Right lobe of liver (tissue), 4 donors: Measurements from ENCODE around the gene SLC35E2B.

Experiments
- POLR2A ChIP-seq: fragments of 450-650 bp; IDR thresholded peaks from one replicate; pipeline ENCODE4 v1.6.1; 2017; ENCODE audit warnings: antibody characterized with exemption, mild to moderate bottlenecking
- TF ChIP-seq, protein P1 (sequence below), 4 donors: fragments of 200-600 bp in 3 of 4; fragments of 450-650 bp in 1 of 4; IDR thresholded peaks; one replicate each; pipeline versions ENCODE4 v1.5.1 to v1.8.0; 2016 to 2022; ENCODE audit warnings: antibody characterized with exemption in 4 of 4, mild to moderate bottlenecking in 2 of 4
- donor health status: DM: no; HTN: no; CAD: no.
- donor health status: DM: no; HTN: no; CAD: no.
- donor health status: DM: no; HTN: yes; CAD: no.

GRCh38 chr1:1732381-1732780, 39.8 kb upstream of the SLC35E2B start:
- TF ChIP-seq, protein P1, sequence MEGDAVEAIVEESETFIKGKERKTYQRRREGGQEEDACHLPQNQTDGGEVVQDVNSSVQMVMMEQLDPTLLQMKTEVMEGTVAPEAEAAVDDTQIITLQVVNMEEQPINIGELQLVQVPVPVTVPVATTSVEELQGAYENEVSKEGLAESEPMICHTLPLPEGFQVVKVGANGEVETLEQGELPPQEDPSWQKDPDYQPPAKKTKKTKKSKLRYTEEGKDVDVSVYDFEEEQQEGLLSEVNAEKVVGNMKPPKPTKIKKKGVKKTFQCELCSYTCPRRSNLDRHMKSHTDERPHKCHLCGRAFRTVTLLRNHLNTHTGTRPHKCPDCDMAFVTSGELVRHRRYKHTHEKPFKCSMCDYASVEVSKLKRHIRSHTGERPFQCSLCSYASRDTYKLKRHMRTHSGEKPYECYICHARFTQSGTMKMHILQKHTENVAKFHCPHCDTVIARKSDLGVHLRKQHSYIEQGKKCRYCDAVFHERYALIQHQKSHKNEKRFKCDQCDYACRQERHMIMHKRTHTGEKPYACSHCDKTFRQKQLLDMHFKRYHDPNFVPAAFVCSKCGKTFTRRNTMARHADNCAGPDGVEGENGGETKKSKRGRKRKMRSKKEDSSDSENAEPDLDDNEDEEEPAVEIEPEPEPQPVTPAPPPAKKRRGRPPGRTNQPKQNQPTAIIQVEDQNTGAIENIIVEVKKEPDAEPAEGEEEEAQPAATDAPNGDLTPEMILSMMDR (IDR thresholded peaks at IDR 0.05), result no peak
- no peak for TF ChIP-seq POLR2A
